ENCODE data around the gene LGALS12. TPM values are rescaled to one million over a fixed set of nuclear protein-coding genes. Genes with fewer than 3 reads are reported as not detected.

LGALS12 gene
- total RNA-seq, 1 donor from 2014 or later: not detected

GRCh38 chr11:63560506-63561180 lies 54.8 kb downstream of the LGALS12 start:
- no peak overlapping the region for H3K4me3 ChIP-seq (ENCODE audit: insufficient read depth, low read depth, low read length)
- no peaks in the 10 kb centered on the region for H3K4me1 ChIP-seq (ENCODE audit: insufficient read depth, low read length)
- no peak for FAIRE-seq
- H3K27me3 Mint-ChIP-seq (ENCODE audit: low read depth, unreplicated experiment): peaks cover 15% of the 10 kb centered on the region
- H3K4me3 Mint-ChIP-seq (ENCODE audit: unreplicated experiment): no peak overlapping the region
- TF ChIP-seq CTCF (IDR thresholded peaks at IDR 0.05; ENCODE audit: insufficient read depth, low read depth, low read length) (no peak), EZH2 (IDR thresholded peaks at IDR 0.05; ENCODE audit: insufficient read depth, low read length) (no peak)
- H3K36me3 ChIP-seq (ENCODE audit: insufficient read depth, low read length): no peaks in the 10 kb centered on the region
- H2AFZ ChIP-seq (ENCODE audit: low read depth, low read length): no peak overlapping the region
- H3K27ac ChIP-seq (ENCODE audit: low read depth, low read length): no peak overlapping the region
- no peak for DNase-seq (ENCODE audit: low read depth)
- H4K20me1 ChIP-seq (ENCODE audit: insufficient read depth, low read length): no peaks in the 10 kb centered on the region
- H3K27me3 ChIP-seq (ENCODE audit: insufficient read depth, low read length): peaks cover 3% of the 10 kb centered on the region
- H3K4me2 ChIP-seq (ENCODE audit: low read length): peak overlapping the region; percentile 8
- no peak overlapping the region for H3K9ac ChIP-seq (ENCODE audit: low read length)
- no peaks in the 10 kb centered on the region for H3K4me1 Mint-ChIP-seq (ENCODE audit: low read depth, unreplicated experiment)
- no peaks in the 10 kb centered on the region for H3K79me2 ChIP-seq (ENCODE audit: insufficient read depth, low read length)
- H3K27ac Mint-ChIP-seq (ENCODE audit: unreplicated experiment): no peak overlapping the region
- H3K9me3 Mint-ChIP-seq (ENCODE audit: unreplicated experiment): no peaks in the 10 kb centered on the region
- H3K9me3 ChIP-seq (ENCODE audit: insufficient read depth, low read depth, low read length): no peaks in the 10 kb centered on the region
- no peaks in the 10 kb centered on the region for H3K36me3 Mint-ChIP-seq (ENCODE audit: low read depth, unreplicated experiment)

GRCh38 chr11:63563201-63564055 lies 57.5 kb downstream of the LGALS12 start, which contains the start of gene PLAAT2:
PLAAT2 (minus strand) TSS chr11:63563379; CDS start chr11:63563324, 55 bp downstream.
- peaks cover 13% of the 10 kb centered on the region for H3K4me1 ChIP-seq (ENCODE audit: insufficient read depth, low read length)
- no peak within 1 kb of the TSS for H3K27ac ChIP-seq (ENCODE audit: low read depth, low read length)
- H3K4me1 Mint-ChIP-seq (ENCODE audit: low read depth, unreplicated experiment): peaks cover 14% of the 10 kb centered on the region
- no peaks in the 10 kb centered on the region for H4K20me1 ChIP-seq (ENCODE audit: insufficient read depth, low read length)
- H2AFZ ChIP-seq (ENCODE audit: low read depth, low read length): no peak within 1 kb of the TSS
- H3K79me2 ChIP-seq (ENCODE audit: insufficient read depth, low read length): no peaks in the 10 kb centered on the region
- DNase-seq (ENCODE audit: low read depth) (no peak), FAIRE-seq (no peak)
- H3K4me2 ChIP-seq (ENCODE audit: low read length): no peak within 1 kb of the TSS
- TF ChIP-seq EZH2 (IDR thresholded peaks at IDR 0.05; ENCODE audit: insufficient read depth, low read length) (no peak), CTCF (IDR thresholded peaks at IDR 0.05; ENCODE audit: insufficient read depth, low read depth, low read length) (no peak)
- H3K27me3 ChIP-seq (ENCODE audit: insufficient read depth, low read length): peaks cover 3% of the 10 kb centered on the region
- H3K9me3 Mint-ChIP-seq (ENCODE audit: unreplicated experiment): no peaks in the 10 kb centered on the region
- no peaks in the 10 kb centered on the region for H3K36me3 Mint-ChIP-seq (ENCODE audit: low read depth, unreplicated experiment)
- no peak within 1 kb of the TSS for H3K27ac Mint-ChIP-seq (ENCODE audit: unreplicated experiment)
- H3K4me3 ChIP-seq (ENCODE audit: insufficient read depth, low read depth, low read length): no peak within 1 kb of the TSS
- no peak within 1 kb of the TSS for H3K9ac ChIP-seq (ENCODE audit: low read length)
- peaks cover 15% of the 10 kb centered on the region for H3K27me3 Mint-ChIP-seq (ENCODE audit: low read depth, unreplicated experiment)
- no peaks in the 10 kb centered on the region for H3K9me3 ChIP-seq (ENCODE audit: insufficient read depth, low read depth, low read length)
- no peaks in the 10 kb centered on the region for H3K36me3 ChIP-seq (ENCODE audit: insufficient read depth, low read length)
- no peak within 1 kb of the TSS for H3K4me3 Mint-ChIP-seq (ENCODE audit: unreplicated experiment)

Data from astrocyte (in vitro differentiated cells and primary cell).